Body of pancreas (tissue), 4 donors: Measurements from ENCODE around the gene PARP8.

Source experiments
- CTCF ChIP-seq, 7 experiments: fragments of 450-650 bp in 4 of 7; fragments of 200-600 bp in 3 of 7; sonication (generic) in 3 of 7; IDR thresholded peaks; one replicate each; pipeline ENCODE4 v1.5.1; 2016 to 2019; ENCODE audit warnings: antibody characterized with exemption in 7 of 7
- POLR2A ChIP-seq, 3 donors: fragments of 450-650 bp; IDR thresholded peaks; one replicate each; pipeline ENCODE4 v1.6.1; 2016; ENCODE audit warnings: antibody characterized with exemption in 3 of 3, mild to moderate bottlenecking in 2 of 3

GRCh38 chr5:50849554-50849953 lies 183.1 kb downstream of the PARP8 start:
- TF ChIP-seq CTCF (IDR thresholded peaks at IDR 0.05), result no peak
- no peak for TF ChIP-seq POLR2A (IDR thresholded peaks at IDR 0.05)
